HCT116 (cell line): ENCODE measurements around the gene GUCA2B. TPM values are rescaled to one million over a fixed set of nuclear protein-coding genes. Genes with fewer than 3 reads are reported as not detected.

Experiments
- ATAC-seq: fragments of 200-7000 bp; cut with Tn5 transposase; 2 replicates; pipeline ENCODE4 v1.9.1; 2020; ENCODE audit warnings: mild to moderate bottlenecking, moderate library complexity
- BruUV-seq: library from RNA; stranded (reverse); fragments of 400-500 nt; replicated peaks from 2 replicates; lab custom pipeline; 2021; lab: Mats Ljungman, UMichigan
- CTCF ChIA-PET: fragments of 300-600 bp; sonication (Branson Sonifier 250); formaldehyde crosslinking; loops from one replicate; lab custom pipeline; 2021; ENCODE audit warnings: antibody characterized with exemption; lab: Charles Lee
- POLR2A ChIA-PET: fragments of 300-600, 350-600 bp; sonication (Branson Sonifier 250); formaldehyde crosslinking; loops from one replicate; lab custom pipeline; 2021; ENCODE audit warnings: antibody characterized with exemption; lab: Charles Lee
- RAD21 ChIA-PET, 2 experiments: fragments of 300-600 bp; sonication (Branson Sonifier 250); formaldehyde crosslinking; loops; one replicate each; lab custom pipeline; 2023; ENCODE audit warnings: low total read pairs in 2 of 2; ENCODE audit not compliant: uncharacterized antibody in 2 of 2, unreplicated experiment in 2 of 2, low non-redundant PET in 1 of 2; lab: Charles Lee
- DNase-seq: peaks from one replicate; pipeline ENCODE4 v3.0.0-alpha.2; 2010; ENCODE audit warnings: low read depth, low spot score
- H2AFZ ChIP-seq: fragments of 200-600 bp; shearing (Covaris generic), sonication (generic); 2 replicates; pipeline ENCODE4 v1.6.1; 2017; ENCODE audit warnings: low read depth, mixed run types, mixed read lengths, antibody characterized with exemption, low read length; ENCODE audit not compliant: poor library complexity, severe bottlenecking
- H3K27ac ChIP-seq: 2 replicates; pipeline ENCODE4 v1.5.1; 2012; ENCODE audit warnings: low read depth, low read length
- H3K27me3 ChIP-seq: fragments of 200-600 bp; sonication (generic); 2 replicates; pipeline ENCODE4 v1.6.1; 2016; ENCODE audit warnings: mixed run types, low read length, mixed read lengths; ENCODE audit not compliant: insufficient read depth
- H3K36me3 ChIP-seq, 2 experiments: fragments of 200-500 bp in 1 of 2; fragments of 200-600 bp in 1 of 2; sonication (Bioruptor generic) in 1 of 2; sonication (generic) in 1 of 2; 2 replicates each; pipeline versions ENCODE4 v1.5.1 to v1.6.1; 2014 to 2016; ENCODE audit warnings: low read length in 2 of 2, inconsistent platforms in 1 of 2, mixed read lengths in 1 of 2, mixed run types in 1 of 2; ENCODE audit not compliant: insufficient read depth in 2 of 2, control insufficient read depth in 1 of 2
- H3K4me1 ChIP-seq, 2 experiments: fragments of 200-600 bp in 1 of 2; sonication (generic) in 1 of 2; 2 replicates each; pipeline versions ENCODE4 v1.5.1 to v1.6.1; 2012 to 2017; ENCODE audit warnings: low read length in 2 of 2, inconsistent platforms in 1 of 2, mild to moderate bottlenecking in 1 of 2, mixed read lengths in 1 of 2, mixed run types in 1 of 2, moderate library complexity in 1 of 2; ENCODE audit not compliant: insufficient read depth in 2 of 2, control insufficient read depth in 1 of 2
- H3K4me2 ChIP-seq: fragments of 200-600 bp; sonication (generic); 2 replicates; pipeline ENCODE4 v1.6.1; 2017; ENCODE audit warnings: mixed run types, low read length, mixed read lengths
- H3K4me3 ChIP-seq, 2 experiments: fragments of 200-600 bp in 1 of 2; sonication (generic) in 1 of 2; replicated peaks in 1 of 2; 2 replicates each; pipeline ENCODE4 v1.5.1; 2011 to 2016; ENCODE audit warnings: low read length in 2 of 2, control low read depth in 1 of 2, low read depth in 1 of 2, mild to moderate bottlenecking in 1 of 2, mixed read lengths in 1 of 2, mixed run types in 1 of 2
- H3K79me2 ChIP-seq: fragments of 200-600 bp; sonication (generic); 2 replicates; pipeline ENCODE4 v1.6.1; 2017; ENCODE audit warnings: mild to moderate bottlenecking, mixed run types, low read length, moderate library complexity, mixed read lengths; ENCODE audit not compliant: insufficient read depth
- H3K9ac ChIP-seq: fragments of 200-600 bp; sonication (generic); 2 replicates; pipeline ENCODE4 v1.6.1; 2016; ENCODE audit warnings: low read length, mixed read lengths
- H3K9me2 ChIP-seq: fragments of 200-600 bp; sonication (generic), shearing (Covaris generic); 2 replicates; pipeline ENCODE4 v1.6.1; 2017; ENCODE audit warnings: mixed run types, mild to moderate bottlenecking, moderate library complexity; ENCODE audit not compliant: insufficient read depth
- H3K9me3 ChIP-seq, 2 experiments: fragments of 200-500 bp in 1 of 2; fragments of 200-600 bp in 1 of 2; sonication (Bioruptor generic) in 1 of 2; sonication (generic) in 1 of 2; 2 replicates each; pipeline ENCODE4 v1.6.1; 2014 to 2017; ENCODE audit warnings: low read length in 2 of 2, mixed read lengths in 2 of 2, inconsistent platforms in 1 of 2, low read depth in 1 of 2, mild to moderate bottlenecking in 1 of 2, mixed run types in 1 of 2, moderate library complexity in 1 of 2; ENCODE audit not compliant: control insufficient read depth in 1 of 2, insufficient read depth in 1 of 2
- H4K20me1 ChIP-seq: fragments of 200-600 bp; sonication (generic), shearing (Covaris generic); 2 replicates; pipeline ENCODE4 v1.6.1; 2017; ENCODE audit warnings: mixed run types, mild to moderate bottlenecking, moderate library complexity; ENCODE audit not compliant: insufficient read depth
- EZH2 ChIP-seq: fragments of 200-600 bp; sonication (generic); IDR thresholded peaks from 2 replicates; pipeline ENCODE4 v1.6.1; 2017; ENCODE audit warnings: antibody characterized with exemption, mixed run types
- POLR2A ChIP-seq: IDR thresholded peaks from 2 replicates; pipeline ENCODE4 v1.7.0; 2011; ENCODE audit warnings: borderline replicate concordance; ENCODE audit not compliant: insufficient read depth, insufficient read length; ENCODE audit errors: extremely low read depth
- ZFX ChIP-seq: fragments of 450-650 bp; IDR thresholded peaks from 2 replicates; pipeline ENCODE4 v1.6.1; 2017
- intact Hi-C: fragments of 100-400 bp; cut with micrococcal nuclease; formaldehyde crosslinking; loops from 2 replicates; pipeline ENCODE4 v1.10.0; 2022
- total RNA-seq: library from RNA; stranded (reverse); gene quantifications from one replicate; pipeline ENCODE4 v1.2.1, GENCODE V29; 2021; ENCODE audit not compliant: unreplicated experiment
- TF ChIP-seq, protein P1 (sequence below): IDR thresholded peaks from 2 replicates; pipeline ENCODE4 v1.6.1; 2011; ENCODE audit warnings: mild to moderate bottlenecking, low read length, moderate library complexity; ENCODE audit not compliant: insufficient replicate concordance; ENCODE audit errors: extremely low read depth

GUCA2B gene
- total RNA-seq, 1 experiment from 2014 or later = not detected

DNA sequence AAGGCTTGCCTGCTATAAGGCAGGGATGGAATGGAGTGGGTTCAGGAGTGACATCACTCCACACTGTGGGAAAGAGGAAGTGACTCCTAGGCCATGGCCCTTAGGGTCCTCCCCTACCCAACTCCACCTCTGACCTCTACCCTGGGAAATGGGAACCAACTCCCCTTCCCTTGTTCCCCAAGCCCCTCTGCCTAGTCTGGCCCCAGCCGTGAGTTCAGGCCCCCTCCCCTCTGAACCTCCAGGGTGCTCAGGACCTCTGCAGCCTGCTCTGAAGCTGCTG lies 15.1 kb downstream of the GUCA2B start:
- DNase-seq = no peak
- H4K20me1 ChIP-seq = no peaks in the 10 kb centered on the region
- intact Hi-C loops = no loop called here
- RAD21 ChIA-PET = no interaction called here
- TF ChIP-seq EZH2 (no peak), ZFX (0 out of 2 replicates have a peak, but pooled peaks have one; percentile 6)
- TF ChIP-seq, protein P1, sequence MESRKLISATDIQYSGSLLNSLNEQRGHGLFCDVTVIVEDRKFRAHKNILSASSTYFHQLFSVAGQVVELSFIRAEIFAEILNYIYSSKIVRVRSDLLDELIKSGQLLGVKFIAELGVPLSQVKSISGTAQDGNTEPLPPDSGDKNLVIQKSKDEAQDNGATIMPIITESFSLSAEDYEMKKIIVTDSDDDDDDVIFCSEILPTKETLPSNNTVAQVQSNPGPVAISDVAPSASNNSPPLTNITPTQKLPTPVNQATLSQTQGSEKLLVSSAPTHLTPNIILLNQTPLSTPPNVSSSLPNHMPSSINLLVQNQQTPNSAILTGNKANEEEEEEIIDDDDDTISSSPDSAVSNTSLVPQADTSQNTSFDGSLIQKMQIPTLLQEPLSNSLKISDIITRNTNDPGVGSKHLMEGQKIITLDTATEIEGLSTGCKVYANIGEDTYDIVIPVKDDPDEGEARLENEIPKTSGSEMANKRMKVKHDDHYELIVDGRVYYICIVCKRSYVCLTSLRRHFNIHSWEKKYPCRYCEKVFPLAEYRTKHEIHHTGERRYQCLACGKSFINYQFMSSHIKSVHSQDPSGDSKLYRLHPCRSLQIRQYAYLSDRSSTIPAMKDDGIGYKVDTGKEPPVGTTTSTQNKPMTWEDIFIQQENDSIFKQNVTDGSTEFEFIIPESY = no peak
- TF ChIP-seq, all 23 proteins: peak for 1
- CTCF ChIA-PET = no interaction called here
- Histone ChIP-seq H3K9me2 (no peaks in the 10 kb centered on the region), H3K4me1 (peaks cover 23 to 35% of the 10 kb centered on the region in 2 experiments), H3K36me3 (no peaks in the 10 kb centered on the region), H3K9ac (no peak overlapping the region), H3K4me2 (no peak overlapping the region), H3K27me3 (no peaks in the 10 kb centered on the region), H3K27ac (no peak overlapping the region), H3K79me2 (no peaks in the 10 kb centered on the region), H2AFZ (no peak overlapping the region), H3K4me3 (no peak overlapping the region), H3K9me3 (no peaks in the 10 kb centered on the region)
- BruUV-seq = no TSS peak
- POLR2A ChIA-PET = no interaction called here
- ATAC-seq = no peak

DNA sequence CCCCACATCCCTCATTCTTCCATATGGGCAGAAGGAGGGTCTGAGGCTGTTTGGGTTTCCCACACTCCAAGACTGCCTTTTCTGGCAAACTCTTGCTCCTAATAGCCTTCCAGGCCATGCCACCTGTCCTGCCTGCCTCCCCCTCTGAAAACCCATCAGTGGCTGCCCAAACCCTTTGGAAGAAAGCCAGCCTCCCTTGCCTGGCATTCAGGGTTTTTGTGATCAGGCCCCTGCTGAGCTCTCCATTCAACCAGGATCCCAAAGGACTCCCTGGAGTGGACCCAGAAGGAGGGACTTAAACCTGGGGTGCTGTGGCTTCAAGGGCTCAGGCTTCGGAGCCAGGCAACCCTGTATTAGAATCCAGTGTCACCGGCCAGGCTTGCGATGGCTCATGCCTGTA lies 15.6 kb downstream of the GUCA2B start:
- Histone ChIP-seq H2AFZ (no peak overlapping the region), H3K4me3 (no peak overlapping the region), H3K79me2 (no peaks in the 10 kb centered on the region), H3K9me3 (no peaks in the 10 kb centered on the region), H3K9me2 (no peaks in the 10 kb centered on the region), H3K4me2 (no peak overlapping the region), H3K9ac (no peak overlapping the region), H3K4me1 (peaks cover 23 to 39% of the 10 kb centered on the region in 2 experiments), H3K36me3 (no peaks in the 10 kb centered on the region), H4K20me1 (no peaks in the 10 kb centered on the region), H3K27ac (no peak overlapping the region), H3K27me3 (no peaks in the 10 kb centered on the region)
- intact Hi-C loops = no loop called here
- ATAC-seq (no peak), DNase-seq (no peak)
- no TSS peak for BruUV-seq
- ChIA-PET CTCF (no interaction called here), RAD21 (no interaction called here), POLR2A (no interaction called here)
- TF ChIP-seq POLR2A = no peak
